ENCODE data around the gene TMCO1.
"Not testable (repeated sequence)": the region's sequence is repeated elsewhere in the genome, so short reads cannot be mapped to it uniquely, and the experiment has no call there.

The TMCO1 gene

GRCh38 chr1:165683848-165684485 is 84.7 kb downstream of the TMCO1 start:
- Histone ChIP-seq H3K9ac (ENCODE audit: low read length) (no peak overlapping the region), H3K9me3 (ENCODE audit: low read length) (no peaks in the 10 kb centered on the region), H3K27ac (ENCODE audit: low read depth, low read length) (no peak overlapping the region), H3K4me1 (ENCODE audit: insufficient read depth, low read length) (no peaks in the 10 kb centered on the region), H3K36me3 (ENCODE audit: insufficient read depth, low read length) (peaks cover 44% of the 10 kb centered on the region), H3K4me3 (ENCODE audit: low read depth in 1 of 2, low read length in 2 of 2) (no peak overlapping the region), H3K27me3 (ENCODE audit: control insufficient read depth in 1 of 2, insufficient read depth in 2 of 2, low read length in 2 of 2) (no peaks in the 10 kb centered on the region)

DNA sequence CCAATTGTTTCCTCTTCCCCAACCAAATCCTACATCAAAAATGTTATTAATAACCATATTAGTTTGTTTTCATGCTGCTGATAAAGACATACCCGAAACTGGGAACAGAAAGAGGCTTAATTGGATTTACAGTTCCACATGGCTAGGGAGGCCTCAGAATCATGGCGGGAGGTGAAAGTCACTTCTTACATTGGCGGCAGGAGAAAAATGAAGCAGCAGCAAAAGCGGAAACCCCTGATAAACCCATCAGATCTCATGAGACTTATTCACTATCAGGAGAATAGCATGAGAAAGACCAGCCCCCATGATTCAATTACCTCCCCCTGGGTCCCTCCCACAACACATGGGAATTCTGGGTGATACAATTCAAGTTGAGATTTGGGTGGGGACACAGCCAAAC is 87.9 kb downstream of the TMCO1 start:
- peaks cover 52% of the 10 kb centered on the region for H3K36me3 ChIP-seq (ENCODE audit: insufficient read depth, low read length)
- H3K4me3 ChIP-seq (ENCODE audit: low read depth in 1 of 2, low read length in 2 of 2); H3K4me1 ChIP-seq (ENCODE audit: insufficient read depth, low read length); H3K9me3 ChIP-seq (ENCODE audit: low read length); H3K27ac ChIP-seq (ENCODE audit: low read depth, low read length); H3K27me3 ChIP-seq (ENCODE audit: control insufficient read depth in 1 of 2, insufficient read depth in 2 of 2, low read length in 2 of 2); H3K9ac ChIP-seq (ENCODE audit: low read length): not testable (repeated sequence)

DNA sequence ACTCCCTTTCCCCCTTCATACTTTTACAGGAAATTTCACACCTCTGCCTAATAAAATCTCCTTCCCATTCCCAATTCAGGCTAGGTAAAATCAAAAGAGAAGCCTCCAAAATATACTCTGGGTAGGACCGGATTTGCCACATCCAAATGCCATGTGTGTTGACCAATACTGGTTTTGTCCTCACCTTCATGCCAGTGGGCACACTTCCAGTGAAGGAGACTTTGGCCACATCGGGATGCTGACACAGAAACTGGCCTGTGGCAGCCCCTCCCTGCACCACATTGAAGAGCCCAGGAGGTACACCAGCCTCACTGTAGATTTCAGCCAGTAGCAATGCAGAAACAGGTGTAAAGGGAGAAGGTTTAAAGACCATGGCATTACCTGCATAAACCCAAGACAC is 88.4 kb downstream of the TMCO1 start:
- no peak overlapping the region for H3K27ac ChIP-seq (ENCODE audit: low read depth, low read length)
- no peaks in the 10 kb centered on the region for H3K4me1 ChIP-seq (ENCODE audit: insufficient read depth, low read length)
- no peaks in the 10 kb centered on the region for H3K27me3 ChIP-seq (ENCODE audit: control insufficient read depth in 1 of 2, insufficient read depth in 2 of 2, low read length in 2 of 2)
- H3K4me3 ChIP-seq (ENCODE audit: low read depth in 1 of 2, low read length in 2 of 2) = no peak overlapping the region
- H3K36me3 ChIP-seq (ENCODE audit: insufficient read depth, low read length) = peaks cover 53% of the 10 kb centered on the region
- no peaks in the 10 kb centered on the region for H3K9me3 ChIP-seq (ENCODE audit: low read length)
- H3K9ac ChIP-seq (ENCODE audit: low read length) = no peak overlapping the region

DNA sequence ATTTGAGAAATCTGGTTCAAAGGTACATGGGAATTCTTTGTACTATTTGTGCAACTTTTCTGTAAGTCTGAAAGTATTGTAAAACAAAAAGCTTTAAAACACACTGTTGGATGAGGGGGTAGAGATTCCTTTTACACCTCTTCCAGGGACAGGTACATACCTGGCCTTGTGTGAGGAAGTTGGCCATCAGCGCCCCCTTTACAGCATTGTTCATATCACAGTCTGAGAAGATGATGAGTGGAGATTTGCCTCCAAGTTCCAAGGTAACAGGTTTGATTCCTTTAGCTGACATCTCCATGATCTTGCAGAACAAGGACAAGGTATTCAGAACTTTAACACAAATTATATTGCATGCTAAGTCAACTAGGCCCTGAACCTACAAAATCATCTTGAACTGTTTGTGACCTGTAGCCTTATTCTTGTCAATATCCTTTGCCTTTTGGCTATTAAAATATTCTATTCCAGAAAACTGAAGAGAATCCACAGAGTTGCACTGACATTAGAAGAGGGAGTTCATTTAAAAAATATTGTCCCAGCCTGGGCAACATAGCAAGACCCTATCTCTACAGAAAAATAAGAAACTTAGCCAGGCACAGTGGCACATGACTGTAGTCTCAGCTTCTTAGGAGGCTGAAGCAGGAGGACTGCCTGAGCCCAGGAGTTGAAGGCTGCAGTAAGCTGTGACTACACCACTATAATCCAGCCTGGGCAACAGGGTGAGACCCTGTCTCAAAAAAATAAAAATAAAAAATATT is 89.2 kb downstream of the TMCO1 start:
- peaks cover 52% of the 10 kb centered on the region for H3K36me3 ChIP-seq (ENCODE audit: insufficient read depth, low read length)
- no peaks in the 10 kb centered on the region for H3K27me3 ChIP-seq (ENCODE audit: control insufficient read depth in 1 of 2, insufficient read depth in 2 of 2, low read length in 2 of 2)
- H3K4me1 ChIP-seq (ENCODE audit: insufficient read depth, low read length) = no peaks in the 10 kb centered on the region
- no peak overlapping the region for H3K27ac ChIP-seq (ENCODE audit: low read depth, low read length)
- no peaks in the 10 kb centered on the region for H3K9me3 ChIP-seq (ENCODE audit: low read length)
- H3K4me3 ChIP-seq (ENCODE audit: low read depth in 1 of 2, low read length in 2 of 2) = no peak overlapping the region
- no peak overlapping the region for H3K9ac ChIP-seq (ENCODE audit: low read length)

GRCh38 chr1:165678509-165678908 is 90.2 kb downstream of the TMCO1 start:
- no peak overlapping the region for H3K4me3 ChIP-seq (ENCODE audit: low read depth in 1 of 2, low read length in 2 of 2)
- H3K4me1 ChIP-seq (ENCODE audit: insufficient read depth, low read length) = no peaks in the 10 kb centered on the region
- H3K27me3 ChIP-seq (ENCODE audit: control insufficient read depth in 1 of 2, insufficient read depth in 2 of 2, low read length in 2 of 2) = no peaks in the 10 kb centered on the region
- peaks cover 52% of the 10 kb centered on the region for H3K36me3 ChIP-seq (ENCODE audit: insufficient read depth, low read length)
- H3K9ac ChIP-seq (ENCODE audit: low read length) = no peak overlapping the region
- H3K27ac ChIP-seq (ENCODE audit: low read depth, low read length) = no peak overlapping the region
- H3K9me3 ChIP-seq (ENCODE audit: low read length) = no peaks in the 10 kb centered on the region

Data from muscle layer of colon (tissue), 2 donors.